GM12878 (cell line): ENCODE measurements around the gene LRP5. TPM values are rescaled to one million over a fixed set of nuclear protein-coding genes. Genes with fewer than 3 reads are reported as not detected.

Experiments used
- ATAC-seq: fragments of 200-7000 bp; cut with Tn5 transposase; 3 replicates; pipeline ENCODE4 v1.9.1; 2020; ENCODE audit warnings: mild to moderate bottlenecking, moderate library complexity
- BruUV-seq: library from RNA; stranded (reverse); fragments of 400-500 nt; replicated peaks from 2 replicates; lab custom pipeline; 2021; lab: Mats Ljungman, UMichigan
- CTCF ChIA-PET: fragments of 300-600 bp; sonication (Branson Sonifier 250); formaldehyde crosslinking; extraction: SDS; loops from one replicate; lab custom pipeline; 2021; ENCODE audit warnings: inconsistent platforms; lab: Yijun Ruan, JAX
- POLR2A ChIA-PET: fragments of 350-600 bp; formaldehyde crosslinking; extraction: SDS; loops from one replicate; lab custom pipeline; 2021; ENCODE audit warnings: inconsistent platforms; lab: Charles Lee
- RAD21 ChIA-PET: fragments of 300-600 bp; sonication (Branson Sonifier 250); formaldehyde crosslinking; loops from one replicate; lab custom pipeline; 2023; ENCODE audit warnings: antibody characterized with exemption; ENCODE audit not compliant: unreplicated experiment; lab: Charles Lee
- SMC1A ChIA-PET: fragments of 300-600 bp; sonication (Branson Sonifier 250); formaldehyde crosslinking; loops from one replicate; lab custom pipeline; 2023; ENCODE audit not compliant: unreplicated experiment, uncharacterized antibody; lab: Charles Lee
- DNase-seq: peaks from one replicate; pipeline ENCODE4 v3.0.0-alpha.2; 2011; ENCODE audit warnings: low read depth, low spot score
- FAIRE-seq: peaks from 3 replicates; lab custom pipeline; 2011; peaks lifted over from hg19 to GRCh38; lab: Jason Lieb, UNC
- H2AFZ ChIP-seq: 2 replicates; pipeline ENCODE4 v1.6.0; 2011; ENCODE audit warnings: low read depth, low read length, control low read depth; ENCODE audit not compliant: control insufficient read depth
- H3K27ac ChIP-seq: 2 replicates; pipeline ENCODE4 v1.5.1; 2011; ENCODE audit warnings: control low read depth; ENCODE audit not compliant: control insufficient read depth, insufficient read depth
- H3K27me3 ChIP-seq, 2 experiments: replicated peaks in 1 of 2; 2 replicates each; pipeline versions ENCODE4 v1.6.0 to v1.6.1; 2011; ENCODE audit warnings: low read length in 1 of 2; ENCODE audit not compliant: control insufficient read depth in 2 of 2, insufficient read depth in 2 of 2
- H3K36me3 ChIP-seq, 2 experiments: 2 replicates each; pipeline ENCODE4 v1.5.1; 2011; ENCODE audit warnings: low read length in 1 of 2; ENCODE audit not compliant: control insufficient read depth in 2 of 2, insufficient read depth in 2 of 2
- H3K4me1 ChIP-seq: 2 replicates; pipeline ENCODE4 v1.6.1; 2011; ENCODE audit warnings: mild to moderate bottlenecking, low read length, moderate library complexity, mixed read lengths; ENCODE audit not compliant: control insufficient read depth, insufficient read depth
- H3K4me2 ChIP-seq: 2 replicates; pipeline ENCODE4 v1.6.0; 2011; ENCODE audit warnings: control low read depth; ENCODE audit not compliant: control insufficient read depth, insufficient read depth
- H3K4me3 ChIP-seq: fragments of 200-600 bp; sonication (generic); 2 replicates; pipeline ENCODE4 v1.5.1; 2016
- H3K79me2 ChIP-seq: 2 replicates; pipeline ENCODE4 v1.6.0; 2011; ENCODE audit warnings: low read length; ENCODE audit not compliant: control insufficient read depth, insufficient read depth
- H3K9ac ChIP-seq: 2 replicates; pipeline ENCODE4 v1.8.0; 2011; ENCODE audit warnings: low read length, control low read depth, mixed read lengths; ENCODE audit not compliant: control insufficient read depth, insufficient read depth
- H3K9me3 ChIP-seq: replicated peaks from 3 replicates; pipeline ENCODE4 v1.5.1; 2011; ENCODE audit warnings: mild to moderate bottlenecking, low read length; ENCODE audit not compliant: control insufficient read depth, insufficient read depth
- H4K20me1 ChIP-seq: 2 replicates; pipeline ENCODE4 v1.6.0; 2011; ENCODE audit not compliant: control insufficient read depth, insufficient read depth
- BRCA1 ChIP-seq: IDR thresholded peaks from 2 replicates; pipeline ENCODE4 v1.6.1; 2011; ENCODE audit warnings: low read depth, low read length, improper control_type of control experiment
- ETV6 ChIP-seq, 2 experiments: fragments of 450-650 bp in 1 of 2; IDR thresholded peaks in 1 of 2; conservative IDR thresholded peaks in 1 of 2; 2 replicates each; pipeline ENCODE4 v1.6.1; 2014; ENCODE audit warnings: antibody characterized with exemption in 1 of 2, borderline replicate concordance in 1 of 2, low read depth in 1 of 2, mild to moderate bottlenecking in 1 of 2, moderate library complexity in 1 of 2
- FOS ChIP-seq: IDR thresholded peaks from 3 replicates; pipeline ENCODE4 v1.6.1; 2011; ENCODE audit warnings: borderline replicate concordance; ENCODE audit not compliant: insufficient read length; ENCODE audit errors: extremely low read depth
- IKZF1 ChIP-seq: fragments of 450-650 bp; conservative IDR thresholded peaks from 2 replicates; pipeline ENCODE4 v1.6.1; 2017; ENCODE audit warnings: antibody characterized with exemption, mild to moderate bottlenecking
- MXI1 ChIP-seq: fragments of 150-350 bp; IDR thresholded peaks from 2 replicates; pipeline ENCODE4 v1.6.1; 2011; ENCODE audit warnings: low read depth, mild to moderate bottlenecking, inconsistent platforms, low read length, improper control_type of control experiment
- NR2F1 ChIP-seq: fragments of 450-650 bp; conservative IDR thresholded peaks from 2 replicates; pipeline ENCODE4 v1.6.1; 2017; ENCODE audit warnings: mild to moderate bottlenecking
- POU2F2 ChIP-seq: IDR thresholded peaks from 3 replicates; pipeline ENCODE4 v1.6.1; 2011; ENCODE audit warnings: low read depth, mild to moderate bottlenecking, low read length, borderline replicate concordance
- RCOR1 ChIP-seq: conservative IDR thresholded peaks from 2 replicates; pipeline ENCODE4 v1.6.1; 2012; ENCODE audit warnings: low read depth, low read length, improper control_type of control experiment
- SIX5 ChIP-seq: IDR thresholded peaks from 2 replicates; pipeline ENCODE4 v1.6.1; 2011; ENCODE audit warnings: mild to moderate bottlenecking, low read depth, low read length, moderate library complexity; ENCODE audit not compliant: severe bottlenecking
- SMAD1 ChIP-seq: fragments of 450-650 bp; IDR thresholded peaks from 2 replicates; pipeline ENCODE4 v1.6.1; 2018; ENCODE audit warnings: mild to moderate bottlenecking, low read depth; ENCODE audit not compliant: partially characterized antibody
- SMARCA5 ChIP-seq: fragments of 450-650 bp; IDR thresholded peaks from 2 replicates; pipeline ENCODE4 v1.6.1; 2017; ENCODE audit warnings: mild to moderate bottlenecking
- SMC3 ChIP-seq: IDR thresholded peaks from 2 replicates; pipeline ENCODE4 v1.6.1; 2011; ENCODE audit warnings: low read length, improper control_type of control experiment, borderline replicate concordance
- SPI1 ChIP-seq: IDR thresholded peaks from 2 replicates; pipeline ENCODE4 v1.6.1; 2011; ENCODE audit warnings: low read depth, mild to moderate bottlenecking, low read length, moderate library complexity, borderline replicate concordance; ENCODE audit not compliant: insufficient read depth
- SREBF2 ChIP-seq: IDR thresholded peaks from 2 replicates; pipeline ENCODE4 v1.6.1; 2012; ENCODE audit warnings: mild to moderate bottlenecking, low read length
- TCF12 ChIP-seq: IDR thresholded peaks from 2 replicates; pipeline ENCODE4 v1.6.1; 2011; ENCODE audit warnings: low read depth, mild to moderate bottlenecking, low read length
- ZNF207 ChIP-seq: fragments of 450-650 bp; IDR thresholded peaks from 2 replicates; pipeline ENCODE4 v1.6.1; 2014; ENCODE audit warnings: antibody characterized with exemption, mild to moderate bottlenecking, borderline replicate concordance
- WGBS: methylation state at CpG from one replicate; pipeline ENCODE4 v1.1.6; 2016; ENCODE audit warnings: low lambda C conversion rate; ENCODE audit not compliant: insufficient replicate concordance, insufficient coverage; ENCODE audit errors: missing lambda C conversion rate; 5-methylcytosine and 5-hydroxymethylcytosine counted together
- in situ Hi-C: fragments of 300-500 bp; cut with MboI; formaldehyde crosslinking; loops from 9 replicates; pipeline ENCODE4 v1.14.3; 2018; ENCODE audit warnings: mixed read lengths
- intact Hi-C: fragments of 100-400 bp; cut with micrococcal nuclease; formaldehyde crosslinking; loops from one replicate; pipeline ENCODE4 v1.14.2; 2022; ENCODE audit not compliant: unreplicated experiment
- polyA plus RNA-seq, 11 experiments: library from polyadenylated mRNA; depleted of rRNA in 4 of 11; unstranded in 6 of 11; stranded (reverse) in 5 of 11; fragments of >200 nt; fragmentation: Nextera tagmentation in 4 of 11; fragmentation: Illumina TruSeq in 1 of 11; extraction: Ambion mirVana in 4 of 11; extraction: Trizol in 1 of 11; gene quantifications; 1 replicate in 1 of 11; 2 replicates in 10 of 11; pipeline versions ENCODE4 v1.2.1 to v1.2.3, GENCODE V29; 2011 to 2016; ENCODE audit warnings: inconsistent platforms in 2 of 11, missing spikeins in 2 of 11, low read depth in 1 of 11
- total RNA-seq, 4 experiments: library from RNA; depleted of rRNA in 3 of 4; stranded (reverse); fragments of >200 nt in 3 of 4; fragmentation: Illumina TruSeq in 1 of 4; extraction: Trizol in 1 of 4; gene quantifications; 2 replicates each; pipeline versions ENCODE4 v1.2.1 to v1.2.3, GENCODE V29; 2013 to 2021
- TF ChIP-seq, protein P1 (sequence below): IDR thresholded peaks from 2 replicates; pipeline ENCODE4 v1.6.1; 2012; ENCODE audit warnings: improper control_type of control experiment, low read depth, low read length; ENCODE audit not compliant: insufficient replicate concordance

Gene LRP5
- total and polyA plus RNA-seq, 10 of the 15 experiments (the other 5 are each of a cell fraction or from before 2014, with no cell fraction given) = 0.37 to 34.0 (median 6.6) TPM

DNA sequence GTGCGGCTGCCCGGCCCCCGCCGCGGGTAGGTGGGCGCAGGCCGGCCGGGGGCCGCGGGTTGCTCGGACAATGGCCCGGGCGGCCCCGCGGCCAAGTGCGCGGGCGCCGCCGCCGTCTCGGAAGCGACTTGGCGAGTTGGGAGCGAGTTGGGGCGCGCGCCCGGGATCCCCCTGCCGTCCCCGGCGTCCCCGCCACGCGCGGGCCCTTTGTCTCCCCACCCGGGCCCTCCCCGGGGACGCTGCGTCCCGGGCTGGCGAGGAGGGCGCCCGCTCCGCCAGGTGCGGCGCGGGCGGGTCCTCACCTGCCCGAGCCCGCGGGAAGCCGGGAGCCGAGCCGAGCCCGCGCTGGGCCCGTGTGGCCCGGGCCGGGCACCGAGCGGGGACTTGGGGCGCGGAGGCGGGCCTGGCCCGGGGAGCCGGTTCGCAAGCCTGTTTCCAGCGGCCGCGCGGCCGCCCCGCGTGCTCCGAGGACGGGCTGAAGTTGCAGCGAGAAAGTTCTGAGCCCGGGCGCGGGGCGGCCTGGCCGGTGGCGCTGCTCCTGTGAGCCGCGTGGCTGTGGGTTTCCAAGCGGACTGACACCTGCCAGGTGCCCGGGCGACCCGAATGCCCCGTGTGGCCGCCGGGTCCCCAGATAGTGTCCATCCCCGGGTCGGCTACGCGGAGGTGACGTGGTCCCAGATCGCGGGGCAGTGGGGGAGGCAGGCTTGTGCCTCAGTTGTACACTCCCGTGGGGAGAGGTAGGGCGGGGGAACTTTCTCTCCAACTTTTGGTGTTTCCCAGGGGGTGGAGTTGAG, 586 bp downstream of the LRP5 start:
- Histone ChIP-seq H3K9ac (peak overlapping the region; percentile 67), H3K27me3 (no peaks in the 10 kb centered on the region), H3K36me3 (no peaks in the 10 kb centered on the region), H4K20me1 (no peaks in the 10 kb centered on the region), H3K4me2 (peak overlapping the region; percentile 89), H2AFZ (peak overlapping the region; percentile 8), H3K4me1 (peaks cover 6% of the 10 kb centered on the region), H3K27ac (peak overlapping the region; percentile 36), H3K4me3 (peak overlapping the region; percentile 92), H3K79me2 (peaks cover 44% of the 10 kb centered on the region), H3K9me3 (no peaks in the 10 kb centered on the region)
- ChIA-PET RAD21 (interaction anchor here (1.5 kb wide), 1 partner anchor 68 kb away, joined by 8 read pairs; no protein-coding TSS in a partner anchor), SMC1A (interaction anchor here (0.9 to 1.5 kb wide), 2 partner anchors 58 to 96 kb away, joined by 3 read pairs; no protein-coding TSS in a partner anchor), POLR2A (interaction anchor here (0.6 kb wide), 1 partner anchor 63 kb away, joined by 4 read pairs; no protein-coding TSS in a partner anchor), CTCF (no interaction called here)
- 1% methylated on average over 89 of the region's 102 CpGs for WGBS
- in situ Hi-C loops (no loop called here), intact Hi-C loops (loop anchor here (2.0 to 5.0 kb wide), 2 partner anchors 58 to 69 kb away; no protein-coding TSS in a partner anchor)
- no TSS peak for BruUV-seq
- FAIRE-seq (no peak), DNase-seq (no peak), ATAC-seq (peak; percentile 60)
- TF ChIP-seq IKZF1 (peak; percentile 74; the same call in 1 of the 2 replicates), SIX5 (no peak), SMAD1 (no peak), NR2F1 (peak; percentile 30), RCOR1 (no peak), MXI1 (peak; percentile 62; the same call in 1 of the 2 replicates), FOS (no peak), SMC3 (no peak), ZNF207 (no peak), SREBF2 (no peak), SMARCA5 (no peak; the same call in 1 of the 2 replicates), POU2F2 (no peak), ETV6 (conservative IDR thresholded peaks at IDR 0.05 in 1 of 2, IDR thresholded peaks at IDR 0.05 in 1 of 2; ENCODE audit: borderline replicate concordance in 1 of 2, low read depth in 1 of 2) (no peak), TCF12 (no peak), BRCA1 (no peak), SPI1 (no peak)
- TF ChIP-seq, protein P1, sequence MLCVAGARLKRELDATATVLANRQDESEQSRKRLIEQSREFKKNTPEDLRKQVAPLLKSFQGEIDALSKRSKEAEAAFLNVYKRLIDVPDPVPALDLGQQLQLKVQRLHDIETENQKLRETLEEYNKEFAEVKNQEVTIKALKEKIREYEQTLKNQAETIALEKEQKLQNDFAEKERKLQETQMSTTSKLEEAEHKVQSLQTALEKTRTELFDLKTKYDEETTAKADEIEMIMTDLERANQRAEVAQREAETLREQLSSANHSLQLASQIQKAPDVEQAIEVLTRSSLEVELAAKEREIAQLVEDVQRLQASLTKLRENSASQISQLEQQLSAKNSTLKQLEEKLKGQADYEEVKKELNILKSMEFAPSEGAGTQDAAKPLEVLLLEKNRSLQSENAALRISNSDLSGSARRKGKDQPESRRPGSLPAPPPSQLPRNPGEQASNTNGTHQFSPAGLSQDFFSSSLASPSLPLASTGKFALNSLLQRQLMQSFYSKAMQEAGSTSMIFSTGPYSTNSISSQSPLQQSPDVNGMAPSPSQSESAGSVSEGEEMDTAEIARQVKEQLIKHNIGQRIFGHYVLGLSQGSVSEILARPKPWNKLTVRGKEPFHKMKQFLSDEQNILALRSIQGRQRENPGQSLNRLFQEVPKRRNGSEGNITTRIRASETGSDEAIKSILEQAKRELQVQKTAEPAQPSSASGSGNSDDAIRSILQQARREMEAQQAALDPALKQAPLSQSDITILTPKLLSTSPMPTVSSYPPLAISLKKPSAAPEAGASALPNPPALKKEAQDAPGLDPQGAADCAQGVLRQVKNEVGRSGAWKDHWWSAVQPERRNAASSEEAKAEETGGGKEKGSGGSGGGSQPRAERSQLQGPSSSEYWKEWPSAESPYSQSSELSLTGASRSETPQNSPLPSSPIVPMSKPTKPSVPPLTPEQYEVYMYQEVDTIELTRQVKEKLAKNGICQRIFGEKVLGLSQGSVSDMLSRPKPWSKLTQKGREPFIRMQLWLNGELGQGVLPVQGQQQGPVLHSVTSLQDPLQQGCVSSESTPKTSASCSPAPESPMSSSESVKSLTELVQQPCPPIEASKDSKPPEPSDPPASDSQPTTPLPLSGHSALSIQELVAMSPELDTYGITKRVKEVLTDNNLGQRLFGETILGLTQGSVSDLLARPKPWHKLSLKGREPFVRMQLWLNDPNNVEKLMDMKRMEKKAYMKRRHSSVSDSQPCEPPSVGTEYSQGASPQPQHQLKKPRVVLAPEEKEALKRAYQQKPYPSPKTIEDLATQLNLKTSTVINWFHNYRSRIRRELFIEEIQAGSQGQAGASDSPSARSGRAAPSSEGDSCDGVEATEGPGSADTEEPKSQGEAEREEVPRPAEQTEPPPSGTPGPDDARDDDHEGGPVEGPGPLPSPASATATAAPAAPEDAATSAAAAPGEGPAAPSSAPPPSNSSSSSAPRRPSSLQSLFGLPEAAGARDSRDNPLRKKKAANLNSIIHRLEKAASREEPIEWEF = no peak
